IMR-90 (cell line): ENCODE results near the gene DIABLO.

Experiments
- FOS ChIP-seq: fragments of 150-350 bp; IDR thresholded peaks from 2 replicates; pipeline ENCODE4 v1.6.1; 2016; ENCODE audit warnings: low read depth, low read length
- MXI1 ChIP-seq: IDR thresholded peaks from 2 replicates; pipeline ENCODE4 v1.6.1; 2012; ENCODE audit warnings: low read depth, mild to moderate bottlenecking, low read length, moderate library complexity, borderline replicate concordance
- POLR2A ChIP-seq: IDR thresholded peaks from 2 replicates; pipeline ENCODE4 v1.6.1; 2012; ENCODE audit warnings: mild to moderate bottlenecking, low read depth, low read length
- RAD21 ChIP-seq: IDR thresholded peaks from 2 replicates; pipeline ENCODE4 v1.6.1; 2012; ENCODE audit warnings: low read length, improper control_type of control experiment
- RCOR1 ChIP-seq: IDR thresholded peaks from 2 replicates; pipeline ENCODE4 v1.6.1; 2012; ENCODE audit warnings: mild to moderate bottlenecking, low read length, improper control_type of control experiment; ENCODE audit not compliant: insufficient replicate concordance
- RFX5 ChIP-seq: IDR thresholded peaks from 2 replicates; pipeline ENCODE4 v1.8.0; 2012; ENCODE audit warnings: low read depth, mild to moderate bottlenecking, low read length, moderate library complexity
- SMC3 ChIP-seq: fragments of 150-350 bp; IDR thresholded peaks from 2 replicates; pipeline ENCODE4 v1.6.1; 2016; ENCODE audit warnings: low read depth, mild to moderate bottlenecking, antibody characterized with exemption, low read length, moderate library complexity
- TF ChIP-seq, protein P1 (sequence below): conservative IDR thresholded peaks from 2 replicates; pipeline ENCODE4 v1.5.1; 2012; ENCODE audit warnings: mild to moderate bottlenecking, low read depth, low read length, improper control_type of control experiment
- TF ChIP-seq, protein P2 (sequence below): fragments of 150-350 bp; IDR thresholded peaks from 2 replicates; pipeline ENCODE4 v1.6.1; 2017; ENCODE audit warnings: mild to moderate bottlenecking, antibody characterized with exemption, low read length, low read depth

DNA sequence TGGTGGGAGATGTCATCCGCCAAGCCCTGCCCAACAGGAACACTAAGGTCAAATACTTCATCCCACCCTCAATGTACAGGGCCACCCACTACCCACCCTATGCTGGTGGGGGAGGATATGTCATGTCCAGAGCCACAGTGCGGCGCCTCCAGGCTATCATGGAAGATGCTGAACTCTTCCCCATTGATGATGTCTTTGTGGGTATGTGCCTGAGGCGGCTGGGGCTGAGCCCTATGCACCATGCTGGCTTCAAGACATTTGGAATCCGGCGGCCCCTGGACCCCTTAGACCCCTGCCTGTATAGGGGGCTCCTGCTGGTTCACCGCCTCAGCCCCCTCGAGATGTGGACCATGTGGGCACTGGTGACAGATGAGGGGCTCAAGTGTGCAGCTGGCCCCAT lies 18.9 kb downstream of the DIABLO start:
- TF ChIP-seq, protein P1, sequence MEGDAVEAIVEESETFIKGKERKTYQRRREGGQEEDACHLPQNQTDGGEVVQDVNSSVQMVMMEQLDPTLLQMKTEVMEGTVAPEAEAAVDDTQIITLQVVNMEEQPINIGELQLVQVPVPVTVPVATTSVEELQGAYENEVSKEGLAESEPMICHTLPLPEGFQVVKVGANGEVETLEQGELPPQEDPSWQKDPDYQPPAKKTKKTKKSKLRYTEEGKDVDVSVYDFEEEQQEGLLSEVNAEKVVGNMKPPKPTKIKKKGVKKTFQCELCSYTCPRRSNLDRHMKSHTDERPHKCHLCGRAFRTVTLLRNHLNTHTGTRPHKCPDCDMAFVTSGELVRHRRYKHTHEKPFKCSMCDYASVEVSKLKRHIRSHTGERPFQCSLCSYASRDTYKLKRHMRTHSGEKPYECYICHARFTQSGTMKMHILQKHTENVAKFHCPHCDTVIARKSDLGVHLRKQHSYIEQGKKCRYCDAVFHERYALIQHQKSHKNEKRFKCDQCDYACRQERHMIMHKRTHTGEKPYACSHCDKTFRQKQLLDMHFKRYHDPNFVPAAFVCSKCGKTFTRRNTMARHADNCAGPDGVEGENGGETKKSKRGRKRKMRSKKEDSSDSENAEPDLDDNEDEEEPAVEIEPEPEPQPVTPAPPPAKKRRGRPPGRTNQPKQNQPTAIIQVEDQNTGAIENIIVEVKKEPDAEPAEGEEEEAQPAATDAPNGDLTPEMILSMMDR: no peak
- TF ChIP-seq RCOR1: no peak
- TF ChIP-seq RAD21: no peak
- TF ChIP-seq, protein P2, sequence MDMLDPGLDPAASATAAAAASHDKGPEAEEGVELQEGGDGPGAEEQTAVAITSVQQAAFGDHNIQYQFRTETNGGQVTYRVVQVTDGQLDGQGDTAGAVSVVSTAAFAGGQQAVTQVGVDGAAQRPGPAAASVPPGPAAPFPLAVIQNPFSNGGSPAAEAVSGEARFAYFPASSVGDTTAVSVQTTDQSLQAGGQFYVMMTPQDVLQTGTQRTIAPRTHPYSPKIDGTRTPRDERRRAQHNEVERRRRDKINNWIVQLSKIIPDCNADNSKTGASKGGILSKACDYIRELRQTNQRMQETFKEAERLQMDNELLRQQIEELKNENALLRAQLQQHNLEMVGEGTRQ: no peak
- no peak for TF ChIP-seq MXI1
- TF ChIP-seq SMC3: no peak
- no peak for TF ChIP-seq POLR2A
- TF ChIP-seq RFX5: no peak
- no peak for TF ChIP-seq FOS
